ENCODE results near the gene LRMDA. TPM values are rescaled to one million over a fixed set of nuclear protein-coding genes. Genes with fewer than 3 reads are reported as not detected.

The LRMDA gene
- total RNA-seq, 1 experiment from 2014 or later, result 4.8 TPM

GRCh38 chr10:75839020-75839419 is 407.6 kb downstream of the LRMDA start:
- ChIA-PET POLR2A (no interaction called here), CTCF (no interaction called here), RAD21 (ENCODE audit: low non-redundant PET in 1 of 2, low total read pairs in 2 of 2, uncharacterized antibody in 2 of 2, unreplicated experiment in 2 of 2) (no interaction called here)
- Histone ChIP-seq H3K4me2 (ENCODE audit: low read length) (no peak overlapping the region), H2AFZ (ENCODE audit: low read depth, low read length, poor library complexity, severe bottlenecking) (no peak overlapping the region), H3K4me1 (ENCODE audit: control insufficient read depth in 1 of 2, insufficient read depth in 2 of 2, low read length in 2 of 2) (no peaks in the 10 kb centered on the region), H4K20me1 (ENCODE audit: insufficient read depth) (no peaks in the 10 kb centered on the region), H3K9me2 (ENCODE audit: insufficient read depth) (no peaks in the 10 kb centered on the region), H3K9me3 (ENCODE audit: control insufficient read depth in 1 of 2, insufficient read depth in 1 of 2, low read depth in 1 of 2, low read length in 2 of 2) (no peaks in the 10 kb centered on the region), H3K27me3 (ENCODE audit: insufficient read depth, low read length) (peaks cover 23% of the 10 kb centered on the region), H3K9ac (ENCODE audit: low read length) (no peak overlapping the region), H3K79me2 (ENCODE audit: insufficient read depth, low read length) (no peaks in the 10 kb centered on the region), H3K36me3 (ENCODE audit: control insufficient read depth in 1 of 2, insufficient read depth in 2 of 2, low read length in 2 of 2) (no peaks in the 10 kb centered on the region), H3K27ac (ENCODE audit: low read depth, low read length) (no peak overlapping the region), H3K4me3 (replicated peaks in 1 of 2; ENCODE audit: low read depth in 1 of 2, low read length in 2 of 2) (no peak overlapping the region)
- ATAC-seq (no peak), DNase-seq (ENCODE audit: low read depth, low spot score) (no peak)
- intact Hi-C loops (cut with micrococcal nuclease), result no loop called here
- BruUV-seq (replicated peaks), result no TSS peak
- TF ChIP-seq TCF7L2 (IDR thresholded peaks at IDR 0.05; ENCODE audit: borderline replicate concordance, extremely low read depth, insufficient read depth, insufficient read length), result no peak
- TF ChIP-seq JUND (IDR thresholded peaks at IDR 0.05), result no peak
- no peak for TF ChIP-seq YY1 (IDR thresholded peaks at IDR 0.05; ENCODE audit: extremely low read depth, insufficient replicate concordance, low read depth, low read length)

GRCh38 chr10:75841266-75841665 is 409.8 kb downstream of the LRMDA start:
- Histone ChIP-seq H3K9ac (ENCODE audit: low read length) (no peak overlapping the region), H4K20me1 (ENCODE audit: insufficient read depth) (no peaks in the 10 kb centered on the region), H3K4me2 (ENCODE audit: low read length) (no peak overlapping the region), H3K4me3 (replicated peaks in 1 of 2; ENCODE audit: low read depth in 1 of 2, low read length in 2 of 2) (no peak overlapping the region), H3K9me3 (ENCODE audit: control insufficient read depth in 1 of 2, insufficient read depth in 1 of 2, low read depth in 1 of 2, low read length in 2 of 2) (no peaks in the 10 kb centered on the region), H3K27me3 (ENCODE audit: insufficient read depth, low read length) (peaks cover 3% of the 10 kb centered on the region; the same call in 1 of the 2 replicates), H2AFZ (ENCODE audit: low read depth, low read length, poor library complexity, severe bottlenecking) (no peak overlapping the region), H3K79me2 (ENCODE audit: insufficient read depth, low read length) (no peaks in the 10 kb centered on the region), H3K4me1 (ENCODE audit: control insufficient read depth in 1 of 2, insufficient read depth in 2 of 2, low read length in 2 of 2) (no peaks in the 10 kb centered on the region), H3K9me2 (ENCODE audit: insufficient read depth) (no peaks in the 10 kb centered on the region), H3K36me3 (ENCODE audit: control insufficient read depth in 1 of 2, insufficient read depth in 2 of 2, low read length in 2 of 2) (no peaks in the 10 kb centered on the region), H3K27ac (ENCODE audit: low read depth, low read length) (no peak overlapping the region)
- DNase-seq (ENCODE audit: low read depth, low spot score) (no peak), ATAC-seq (no peak)
- POLR2A ChIA-PET, result no interaction called here
- BruUV-seq (replicated peaks), result no TSS peak
- RAD21 ChIA-PET (ENCODE audit: low non-redundant PET in 1 of 2, low total read pairs in 2 of 2, uncharacterized antibody in 2 of 2, unreplicated experiment in 2 of 2), result no interaction called here
- no peak for TF ChIP-seq EZH2phosphoT487 (IDR thresholded peaks at IDR 0.05; ENCODE audit: borderline replicate concordance)
- CTCF ChIA-PET, result no interaction called here
- intact Hi-C loops (cut with micrococcal nuclease), result no loop called here

Data from HCT116 (cell line).